ENCODE data around the gene CHD9NB. TPM values are rescaled to one million over a fixed set of nuclear protein-coding genes. Genes with fewer than 3 reads are reported as not detected.
"Not testable (repeated sequence)": the region's sequence is repeated elsewhere in the genome, so short reads cannot be mapped to it uniquely, and the experiment has no call there.

Gene CHD9NB
- total and polyA plus RNA-seq, 2 experiments from 2014 or later: 0.20 to 0.22 TPM

- no peak for DNase-seq
These were observed 11.2 kb downstream of the CHD9NB start for GRCh38 chr16:53041320-53042051.

GRCh38 chr16:53040788-53041187, 11.9 kb downstream of the CHD9NB start:
- no peaks in the 10 kb centered on the region for H3F3A ChIP-seq (ENCODE audit: insufficient read depth)
- H3K79me2 ChIP-seq (ENCODE audit: insufficient read depth): no peaks in the 10 kb centered on the region
- no peaks in the 10 kb centered on the region for H3K27me3 ChIP-seq (replicated peaks; ENCODE audit: insufficient read depth)
- TF ChIP-seq EZH2 (IDR thresholded peaks at IDR 0.05; ENCODE audit: insufficient read depth, poor library complexity, severe bottlenecking) (no peak), EZH2phosphoT487 (IDR thresholded peaks at IDR 0.05; ENCODE audit: insufficient read depth, low read depth) (no peak)
- H3K4me3 ChIP-seq: no peak overlapping the region
- H3K9me3 ChIP-seq (ENCODE audit: low read depth): no peaks in the 10 kb centered on the region
- H4K20me1 ChIP-seq (ENCODE audit: insufficient read depth): no peaks in the 10 kb centered on the region
- WGBS, 2 experiments (ENCODE audit: low coverage in 1 of 2, low lambda C conversion rate in 2 of 2, missing lambda C conversion rate in 2 of 2): 88 to 100% methylated on average over 1 of the region's 1 CpG
- H3K36me3 ChIP-seq (ENCODE audit: low read depth): no peaks in the 10 kb centered on the region
- no peak overlapping the region for H3K27ac ChIP-seq
- H3K9ac ChIP-seq: no peak overlapping the region
- no peak for DNase-seq
- H3K9me2 ChIP-seq (ENCODE audit: insufficient read depth): no peaks in the 10 kb centered on the region
- H3K4me1 ChIP-seq (ENCODE audit: insufficient read depth): peaks cover 6% of the 10 kb centered on the region; the same call in 1 of the 2 replicates
- in situ Hi-C loops (cut with MboI): no loop called here
- no peak overlapping the region for H2AFZ ChIP-seq
- H3K4me2 ChIP-seq (ENCODE audit: unreplicated experiment): no peak overlapping the region

More at GRCh38 chr16:53041320-53042051, 11.2 kb downstream of the CHD9NB start:
- H3K9ac ChIP-seq: no peak overlapping the region
- no peaks in the 10 kb centered on the region for H3K79me2 ChIP-seq (ENCODE audit: insufficient read depth)
- TF ChIP-seq EZH2 (IDR thresholded peaks at IDR 0.05; ENCODE audit: insufficient read depth, poor library complexity, severe bottlenecking) (no peak), EZH2phosphoT487 (IDR thresholded peaks at IDR 0.05; ENCODE audit: insufficient read depth, low read depth) (no peak)
- peaks cover 6% of the 10 kb centered on the region; the same call in 1 of the 2 replicates for H3K4me1 ChIP-seq (ENCODE audit: insufficient read depth)
- H2AFZ ChIP-seq: no peak overlapping the region
- H3K9me2 ChIP-seq (ENCODE audit: insufficient read depth): no peaks in the 10 kb centered on the region
- H3K4me3 ChIP-seq: no peak overlapping the region
- no peak overlapping the region for H3K4me2 ChIP-seq (ENCODE audit: unreplicated experiment)
- 66 to 71% methylated on average over 4 of the region's 4 CpGs for whole genome bisulfite sequencing, 2 experiments (ENCODE audit: low coverage in 1 of 2, low lambda C conversion rate in 2 of 2, missing lambda C conversion rate in 2 of 2)
- no peaks in the 10 kb centered on the region for H3F3A ChIP-seq (ENCODE audit: insufficient read depth)
- H3K9me3 ChIP-seq (ENCODE audit: low read depth): no peaks in the 10 kb centered on the region
- H3K27me3 ChIP-seq (replicated peaks; ENCODE audit: insufficient read depth): no peaks in the 10 kb centered on the region
- no peaks in the 10 kb centered on the region for H4K20me1 ChIP-seq (ENCODE audit: insufficient read depth)
- in situ Hi-C loops (cut with MboI): no loop called here
- H3K36me3 ChIP-seq (ENCODE audit: low read depth): no peaks in the 10 kb centered on the region
- no peak overlapping the region for H3K27ac ChIP-seq

- H3K4me3 ChIP-seq; H3K9me3 ChIP-seq (ENCODE audit: low read depth); H4K20me1 ChIP-seq (ENCODE audit: insufficient read depth); H3K9ac ChIP-seq; H3K36me3 ChIP-seq (ENCODE audit: low read depth); H2AFZ ChIP-seq; H3K4me2 ChIP-seq (ENCODE audit: unreplicated experiment); H3K4me1 ChIP-seq (ENCODE audit: insufficient read depth); H3F3A ChIP-seq (ENCODE audit: insufficient read depth); H3K79me2 ChIP-seq (ENCODE audit: insufficient read depth); H3K27ac ChIP-seq; in situ Hi-C loops (cut with MboI); DNase-seq; H3K9me2 ChIP-seq (ENCODE audit: insufficient read depth); H3K27me3 ChIP-seq (replicated peaks; ENCODE audit: insufficient read depth): not testable (repeated sequence)
- WGBS, 2 experiments (ENCODE audit: low coverage in 1 of 2, low lambda C conversion rate in 2 of 2, missing lambda C conversion rate in 2 of 2): 63 to 68% methylated on average over 6 of the region's 6 CpGs
These were observed 16.0 kb downstream of the CHD9NB start for GRCh38 chr16:53036711-53037110.

- Histone ChIP-seq H3K27ac (no peak overlapping the region), H3K79me2 (ENCODE audit: insufficient read depth) (no peaks in the 10 kb centered on the region), H3K9me2 (ENCODE audit: insufficient read depth) (no peaks in the 10 kb centered on the region), H3K4me1 (ENCODE audit: insufficient read depth) (no peaks in the 10 kb centered on the region), H3K9me3 (ENCODE audit: low read depth) (no peaks in the 10 kb centered on the region), H3K9ac (no peak overlapping the region), H4K20me1 (ENCODE audit: insufficient read depth) (no peaks in the 10 kb centered on the region), H3K4me2 (ENCODE audit: unreplicated experiment) (no peak overlapping the region), H3K27me3 (replicated peaks; ENCODE audit: insufficient read depth) (no peaks in the 10 kb centered on the region), H3K4me3 (no peak overlapping the region), H3K36me3 (ENCODE audit: low read depth) (no peaks in the 10 kb centered on the region), H3F3A (ENCODE audit: insufficient read depth) (no peaks in the 10 kb centered on the region), H2AFZ (no peak overlapping the region)
- DNase-seq: no peak
- TF ChIP-seq EZH2 (IDR thresholded peaks at IDR 0.05; ENCODE audit: insufficient read depth, poor library complexity, severe bottlenecking) (no peak), EZH2phosphoT487 (IDR thresholded peaks at IDR 0.05; ENCODE audit: insufficient read depth, low read depth) (no peak)
- WGBS, 2 experiments (ENCODE audit: low coverage in 1 of 2, low lambda C conversion rate in 2 of 2, missing lambda C conversion rate in 2 of 2): 83 to 86% methylated on average over 6 of the region's 6 CpGs
- in situ Hi-C loops (cut with MboI): no loop called here
These were observed 16.6 kb downstream of the CHD9NB start for GRCh38 chr16:53036066-53036465.
